ENCODE measurements around the gene CABS1.
A peak's percentile ranks its signal among the peaks of the same experiment; 100 is the strongest.

CABS1 gene

DNA sequence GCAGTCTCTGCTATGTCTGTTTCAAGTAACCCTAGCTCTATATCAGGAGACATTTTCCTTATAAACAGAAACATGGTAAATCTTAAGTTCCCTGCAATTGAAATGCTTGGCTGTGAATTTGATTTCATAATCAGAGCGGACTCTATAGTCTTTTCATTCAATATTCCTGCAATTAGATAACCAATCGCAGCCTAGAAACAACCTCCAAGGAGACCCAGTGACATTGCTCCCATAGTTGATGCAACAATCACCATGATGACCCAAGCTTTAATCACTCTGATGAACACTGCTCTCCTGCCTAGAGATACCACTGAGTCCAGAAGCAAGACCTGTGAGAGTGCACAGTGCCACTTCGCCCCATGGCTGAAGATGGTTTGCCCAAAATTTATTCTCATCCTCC lies at the start of gene CABS1:
Gene CABS1, plus strand, starts transcription at position 301 of the 400 bp plus-strand sequence. Its CDS starts 59 bp downstream, at position 360.
- no peak for DNase-seq

DNA sequence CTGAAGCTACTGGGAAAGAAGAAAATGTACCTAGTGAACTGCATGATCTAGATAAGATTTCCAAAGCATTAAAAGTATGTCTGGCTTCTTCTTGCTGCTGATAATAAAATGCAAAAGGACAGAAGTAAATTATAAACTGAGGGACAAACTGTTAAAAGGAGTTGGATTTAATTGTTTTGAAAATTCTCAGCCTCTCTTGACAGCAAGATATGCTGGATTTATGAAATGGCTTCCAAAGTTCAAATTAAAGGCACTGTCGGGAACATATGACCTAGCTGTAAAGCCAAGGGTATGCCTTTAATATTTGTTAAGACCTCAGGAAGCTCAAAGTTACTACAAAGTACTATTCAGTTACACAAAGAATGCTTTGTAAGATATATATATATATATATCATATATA lies 46.1 kb upstream of the CABS1 start:
- no peak for DNase-seq

DNA sequence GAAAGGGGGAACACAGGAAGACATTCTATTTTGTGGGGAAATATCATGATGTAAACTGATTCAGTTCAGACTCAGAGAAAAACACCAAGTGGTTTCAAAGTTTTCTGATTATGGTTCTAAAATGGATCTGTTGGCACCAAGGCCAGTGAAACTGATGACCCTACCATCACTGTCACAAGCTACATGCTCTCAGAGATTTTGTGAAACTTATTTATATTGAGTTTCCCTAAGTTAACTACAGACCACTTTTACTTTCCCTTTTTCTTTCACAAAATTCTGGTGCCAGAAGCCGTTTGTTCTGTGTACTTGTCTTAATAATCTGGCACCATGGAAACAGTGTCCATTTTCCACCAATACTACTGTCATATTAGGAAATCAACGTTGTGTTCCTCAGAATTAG lies 43.4 kb upstream of the CABS1 start:
- DNase-seq: no peak

DNA sequence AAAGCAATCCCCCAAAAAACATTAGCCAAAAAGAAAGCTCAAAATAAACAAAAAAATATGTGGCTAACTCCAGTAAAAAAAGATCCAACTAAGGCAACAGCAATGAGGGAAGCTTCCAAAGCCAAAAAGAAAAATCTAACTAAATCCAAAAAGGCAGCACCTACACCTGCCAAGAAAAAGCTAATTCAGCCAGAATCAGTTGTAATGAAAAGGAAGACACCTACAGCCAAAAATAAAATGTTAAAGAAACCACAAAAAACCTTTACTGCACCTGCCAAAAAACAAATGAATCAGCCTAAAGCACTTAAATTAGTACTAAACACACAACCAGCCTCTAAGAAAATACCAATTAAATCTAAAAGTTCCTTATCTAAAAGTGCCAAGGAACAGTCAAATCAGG lies 37.2 kb upstream of the CABS1 start:
- no peak for DNase-seq

DNA sequence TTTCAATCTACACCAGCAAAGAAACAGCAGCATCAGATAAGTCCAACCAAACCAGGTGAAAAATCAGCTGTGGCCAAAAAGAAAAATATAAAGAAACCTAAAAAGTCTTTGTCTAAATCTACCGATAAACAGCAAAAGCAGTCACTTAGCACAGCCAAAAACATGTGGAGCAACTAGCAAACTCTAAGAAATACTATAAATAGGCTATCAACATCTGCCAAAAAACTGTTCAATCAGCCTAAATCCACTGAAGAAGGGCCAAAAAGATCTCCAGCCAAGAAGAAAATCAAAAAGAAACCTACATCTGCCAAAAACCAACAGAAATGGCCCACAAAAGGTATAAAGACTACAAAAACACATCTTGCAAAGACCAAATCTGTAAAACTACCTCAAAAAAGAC lies 36.7 kb upstream of the CABS1 start:
- no peak for DNase-seq

DNA sequence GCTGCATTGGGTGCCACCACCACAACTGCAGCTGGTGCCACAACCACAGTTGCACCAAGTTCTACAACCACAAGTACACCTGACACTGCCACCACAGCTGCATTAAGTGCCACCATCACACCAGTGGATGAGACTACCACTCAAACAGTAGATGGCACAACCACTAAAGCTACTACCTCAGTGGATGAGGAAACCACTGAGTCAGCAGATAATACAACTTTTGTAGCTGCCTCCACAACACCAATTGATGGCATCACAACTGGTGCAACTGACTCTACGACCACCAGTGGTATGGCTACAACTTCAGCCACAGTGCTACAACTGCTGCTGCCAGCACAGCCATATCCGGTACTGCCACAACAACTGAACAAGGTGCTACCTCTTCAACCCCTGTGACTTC lies 35.1 kb upstream of the CABS1 start:
- no peak for DNase-seq

DNA sequence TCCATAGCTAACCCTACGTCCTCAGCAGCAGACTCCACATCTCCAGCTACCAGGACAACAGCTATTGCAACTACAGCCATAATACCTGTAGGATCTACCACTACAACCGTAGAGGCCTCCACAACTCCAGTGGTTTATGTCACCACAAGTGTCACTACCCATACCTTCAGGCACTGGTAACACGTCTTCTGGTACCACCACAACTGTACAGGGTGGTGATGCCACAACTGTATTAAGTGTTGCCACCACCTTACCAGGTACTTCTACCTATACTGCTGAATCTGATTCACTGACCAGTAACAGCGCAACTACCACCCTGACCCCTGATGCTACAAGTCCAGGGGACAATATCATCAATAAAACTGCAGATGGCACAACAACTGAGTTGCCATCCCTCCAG lies 34.6 kb upstream of the CABS1 start:
- no peak for DNase-seq

DNA sequence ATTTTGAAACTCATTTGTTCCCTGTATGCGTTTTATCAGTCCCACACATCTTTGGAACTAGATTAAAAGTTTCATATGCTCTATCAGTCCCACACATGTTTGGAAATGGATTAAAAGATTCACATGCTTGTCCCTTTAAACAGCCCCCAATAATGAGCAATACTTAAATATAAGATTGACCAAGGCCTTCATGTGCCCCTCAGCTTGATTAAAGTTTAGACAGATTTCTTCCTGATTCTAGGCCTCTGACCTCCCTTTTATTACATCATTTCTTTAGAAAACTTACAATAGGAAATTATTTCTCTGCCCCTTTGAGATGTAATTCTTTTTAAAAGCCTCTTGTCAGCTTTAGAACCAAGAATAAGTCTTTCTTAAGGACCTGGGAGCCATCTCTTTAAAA lies 31.7 kb upstream of the CABS1 start:
- no peak for DNase-seq

DNA sequence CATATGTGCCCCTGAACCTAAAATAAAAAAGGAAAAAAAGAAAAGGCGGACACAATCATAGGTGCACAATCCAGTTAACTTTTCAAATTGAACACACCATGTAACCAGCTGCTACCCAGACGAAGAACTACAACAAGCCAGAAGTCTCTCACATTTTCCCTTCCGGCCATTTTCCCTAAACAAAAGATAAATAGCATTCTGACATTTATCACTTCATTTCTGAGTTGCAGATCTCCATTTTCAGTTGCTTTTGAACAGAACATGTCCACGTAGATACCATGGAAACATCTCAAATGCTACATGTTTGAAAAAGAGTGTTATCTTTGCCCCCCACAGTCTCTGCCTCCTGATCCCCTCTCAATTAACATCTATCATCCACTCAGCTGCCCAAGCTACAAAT lies 29.2 kb upstream of the CABS1 start:
- no peak for DNase-seq

DNA sequence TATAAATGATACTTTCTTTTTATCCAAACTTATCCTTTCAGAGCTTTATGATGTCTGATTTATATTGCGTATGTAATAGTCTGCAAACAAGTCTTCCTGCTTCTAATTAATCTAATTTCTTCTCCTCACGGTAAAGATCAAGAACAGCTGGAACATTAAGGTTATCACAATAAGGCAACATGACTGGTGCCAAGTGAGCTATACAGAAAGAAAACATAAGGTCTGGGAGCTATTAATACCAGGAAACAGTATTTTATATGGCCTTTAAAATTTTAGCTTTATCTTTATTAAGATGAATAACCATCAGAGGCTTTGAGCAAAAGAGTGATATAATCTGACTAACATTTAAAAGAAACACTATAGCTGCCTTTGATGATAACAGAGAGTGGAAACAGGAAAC lies 28.7 kb upstream of the CABS1 start:
- no peak for DNase-seq

DNA sequence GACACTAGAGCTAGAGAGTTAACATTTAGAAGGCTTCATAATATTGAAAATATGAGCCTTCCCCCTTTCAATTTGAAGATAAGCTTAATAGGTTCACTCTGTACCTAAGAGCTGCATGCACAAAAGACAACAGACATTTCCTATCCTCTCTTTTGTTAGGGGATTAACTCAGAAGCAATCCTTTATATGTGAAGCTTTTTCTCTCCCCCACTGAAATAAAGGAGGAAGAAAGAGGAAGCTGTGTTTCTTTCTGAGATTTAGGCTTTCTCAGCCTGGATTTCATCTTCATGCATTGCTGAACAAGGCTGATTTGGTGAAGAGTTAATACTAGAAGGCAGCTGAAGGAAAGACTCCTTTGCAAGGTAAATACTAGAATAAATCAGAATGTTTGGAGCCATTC lies 21.0 kb upstream of the CABS1 start:
- no peak for DNase-seq

DNA sequence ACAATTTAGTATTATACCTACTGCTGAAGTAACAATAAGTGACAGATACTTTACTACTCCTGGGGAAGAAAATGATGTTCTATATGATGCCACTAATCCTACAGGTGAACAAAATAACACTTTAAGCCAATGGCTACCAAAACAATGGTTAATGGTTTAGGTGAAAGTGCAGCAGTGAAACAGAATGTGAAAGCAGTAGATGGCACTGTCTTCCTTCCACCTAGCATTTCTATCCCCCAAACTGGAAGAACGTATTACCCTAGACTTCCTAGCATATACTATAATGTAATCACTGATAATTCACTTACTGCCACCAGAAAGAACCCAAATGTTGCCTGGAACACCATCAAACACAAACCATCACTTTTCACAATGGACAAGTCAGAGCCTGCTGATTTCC lies 18.9 kb upstream of the CABS1 start:
- DNase-seq: peak; percentile 18

DNA sequence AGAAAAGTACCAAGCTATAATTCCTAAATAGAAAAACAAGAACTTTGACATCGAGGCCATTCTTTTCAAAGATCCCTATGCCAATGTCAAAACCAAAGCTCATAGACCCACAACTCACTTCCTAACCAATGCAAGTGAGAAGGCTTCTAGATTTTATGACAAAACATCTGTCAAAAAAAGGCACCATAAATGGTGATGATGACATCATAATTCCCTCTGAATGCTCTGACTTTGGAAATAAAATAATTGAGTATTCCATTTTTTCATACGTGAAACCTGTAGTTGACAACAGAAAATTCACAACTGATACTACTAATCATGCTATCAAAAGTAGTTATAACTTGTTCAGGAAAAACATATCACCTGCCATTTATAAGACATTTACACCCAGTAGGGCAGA lies 8.7 kb upstream of the CABS1 start:
- DNase-seq: no peak

DNA sequence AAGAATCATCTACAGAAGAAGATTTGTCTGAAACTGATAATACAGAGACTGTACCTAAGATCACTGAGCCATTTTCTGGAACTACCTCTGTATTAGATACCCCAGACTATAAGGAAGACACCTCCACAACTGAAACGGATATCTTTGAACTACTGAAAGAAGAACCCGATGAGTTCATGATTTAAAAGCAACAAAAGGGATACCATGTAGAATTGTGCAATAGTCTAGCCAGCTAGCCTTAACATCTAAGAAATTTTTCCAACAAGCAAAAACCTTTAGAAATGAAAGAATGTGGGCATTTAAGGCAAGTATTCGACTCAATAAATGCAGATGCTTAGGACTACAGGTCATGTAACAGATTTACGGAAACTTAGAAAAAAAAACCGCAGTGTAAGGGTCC lies 1.3 kb downstream of the CABS1 start:
- DNase-seq: no peak

DNA sequence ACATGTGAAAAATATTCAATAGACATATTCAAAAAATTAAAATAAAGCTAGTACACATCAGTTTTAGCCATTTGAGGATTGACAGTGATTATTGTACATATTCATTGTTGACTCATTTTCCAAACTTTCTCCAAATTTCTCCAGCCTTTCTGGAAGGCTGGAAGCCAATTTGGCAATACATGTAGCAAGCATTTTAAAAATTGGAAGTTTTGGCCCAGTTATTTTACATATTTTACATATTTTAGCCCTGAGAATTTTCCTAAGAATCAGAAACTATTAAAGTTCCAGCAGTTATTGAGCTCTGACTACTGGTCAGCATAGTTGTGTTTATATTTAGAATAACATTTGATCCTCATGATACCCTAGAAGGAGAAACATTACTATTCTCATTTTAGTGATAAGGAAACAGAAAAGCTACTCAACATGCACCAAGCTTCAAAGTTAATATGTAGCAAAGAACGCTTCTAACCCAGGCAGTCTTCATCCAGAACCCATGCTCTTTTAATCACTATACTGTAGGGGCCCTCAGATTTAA lies 3.2 kb downstream of the CABS1 start:
- DNase-seq: no peak

DNA sequence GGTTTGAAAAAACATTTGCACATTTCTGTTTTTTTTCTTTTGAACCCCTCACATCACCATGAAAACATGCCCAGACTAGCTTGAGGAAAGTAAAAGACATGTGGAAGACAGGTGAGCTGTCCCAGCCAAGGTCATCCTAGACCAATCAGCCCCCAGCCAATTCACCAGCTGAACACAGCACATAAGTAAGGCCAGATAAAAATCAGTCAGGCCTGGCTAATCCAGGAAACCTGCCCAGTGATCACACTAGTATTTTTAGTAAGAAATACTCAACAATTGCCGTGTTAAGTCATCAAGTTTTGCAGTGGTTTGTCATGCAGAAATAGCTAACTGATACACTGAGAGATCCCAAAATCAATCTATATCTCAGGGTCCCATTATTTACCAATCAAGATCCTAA lies 21.4 kb downstream of the CABS1 start:
- DNase-seq: no peak

DNA sequence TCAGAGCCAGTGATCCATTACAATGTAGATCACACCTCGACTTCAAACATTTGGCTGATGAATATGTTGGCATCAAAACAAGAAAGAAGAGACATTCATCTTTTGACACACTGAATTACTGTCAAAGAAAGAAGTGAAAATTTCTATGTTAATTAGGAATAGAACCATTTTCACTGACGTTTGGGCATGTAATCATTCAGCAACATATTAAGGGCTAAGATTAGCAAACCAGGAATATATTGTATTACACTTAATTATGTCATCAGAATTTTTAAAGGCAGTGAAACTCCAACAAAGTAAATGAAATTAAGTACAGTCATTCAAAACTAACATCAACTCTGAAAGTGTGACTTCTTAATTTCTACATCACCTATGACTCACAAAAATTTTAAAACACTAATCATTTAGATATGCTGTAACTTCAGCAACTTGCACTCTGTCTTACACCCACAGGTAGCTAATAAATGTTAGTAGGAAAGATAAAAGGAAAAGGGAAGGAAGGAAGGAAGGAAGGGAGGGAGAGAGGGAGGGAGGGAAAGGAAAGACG lies 24.4 kb downstream of the CABS1 start:
- no peak for DNase-seq

DNA sequence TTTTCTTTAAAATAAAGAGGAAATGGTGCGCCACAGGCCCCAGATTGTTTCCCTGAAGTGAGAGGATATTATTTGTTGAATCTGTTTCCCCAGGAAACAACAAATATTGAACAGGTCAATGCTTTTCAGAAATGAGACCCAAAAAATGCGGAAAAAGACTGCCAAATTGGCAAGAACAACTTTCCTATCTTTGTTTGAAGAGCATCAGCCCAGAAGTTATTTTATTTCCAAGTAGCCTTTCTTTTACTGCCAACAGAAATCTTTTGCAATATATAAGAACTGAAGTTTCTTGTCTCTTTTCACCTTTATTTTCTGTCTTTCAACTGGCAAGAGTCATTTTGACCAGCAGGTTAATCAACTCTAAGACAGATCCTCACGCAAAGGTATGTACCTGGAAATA lies 25.7 kb downstream of the CABS1 start, which contains the start of gene SMR3A:
Gene SMR3A, plus strand, starts transcription at position 301 of the 400 bp plus-strand sequence. CDS start 1,356 bp downstream, outside the sequence.
- no peak for DNase-seq

DNA sequence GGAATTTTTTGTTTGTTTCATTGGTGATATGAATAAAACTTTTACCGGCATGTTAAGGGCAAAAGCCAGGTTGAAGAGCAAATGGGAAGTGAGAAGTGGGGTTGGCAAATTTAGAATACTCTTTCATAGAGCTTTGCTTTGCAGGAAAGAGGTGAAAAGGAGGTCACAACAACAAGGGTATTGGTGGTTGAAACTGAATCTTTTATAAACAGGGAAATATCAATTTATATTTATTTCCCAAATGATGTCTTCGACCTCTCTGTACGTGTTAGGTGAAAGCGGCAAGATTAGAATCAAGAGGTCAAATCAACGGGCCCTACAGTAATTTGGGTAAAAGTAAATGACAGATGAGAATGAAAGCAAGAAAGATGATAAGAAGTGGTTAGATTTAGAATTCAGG lies 29.2 kb downstream of the CABS1 start:
- DNase-seq: no peak

DNA sequence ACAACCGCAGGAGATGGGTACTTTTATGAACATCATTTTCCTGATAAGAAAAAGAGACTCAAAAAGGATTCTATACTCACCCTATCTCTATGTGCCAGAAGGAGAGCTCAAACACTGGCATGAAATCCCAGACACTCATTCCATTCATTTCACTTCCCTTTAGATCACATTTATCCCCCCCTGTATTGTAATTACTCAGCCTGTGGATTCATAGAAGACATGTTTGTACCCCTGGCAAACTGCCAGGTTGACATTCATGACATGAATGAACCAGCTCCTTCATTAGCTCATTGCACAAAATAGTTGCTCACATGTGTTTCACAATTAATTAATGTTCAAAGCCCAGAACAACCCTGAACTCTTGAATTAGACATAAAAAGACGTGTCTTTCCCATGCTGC lies 30.7 kb downstream of the CABS1 start:
- no peak for DNase-seq

DNA sequence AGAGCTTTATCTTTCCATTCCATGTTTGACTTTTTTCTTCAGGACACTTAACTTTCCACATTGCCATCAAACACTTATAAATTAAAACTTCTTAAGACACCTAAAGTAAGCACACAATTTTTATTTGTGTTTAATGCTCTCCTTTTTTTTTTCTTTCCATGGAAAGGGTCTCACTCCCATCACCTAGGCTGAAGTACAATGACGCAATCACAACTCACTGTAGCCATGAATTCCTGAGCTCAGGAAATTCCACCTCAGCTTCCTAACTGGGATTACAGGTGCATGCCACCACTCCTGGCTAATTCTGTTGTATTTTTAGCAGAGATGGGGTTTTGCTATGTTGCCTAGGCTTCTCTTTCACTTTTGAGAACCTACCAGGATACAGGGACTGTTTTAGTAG lies 33.0 kb downstream of the CABS1 start:
- no peak for DNase-seq

DNA sequence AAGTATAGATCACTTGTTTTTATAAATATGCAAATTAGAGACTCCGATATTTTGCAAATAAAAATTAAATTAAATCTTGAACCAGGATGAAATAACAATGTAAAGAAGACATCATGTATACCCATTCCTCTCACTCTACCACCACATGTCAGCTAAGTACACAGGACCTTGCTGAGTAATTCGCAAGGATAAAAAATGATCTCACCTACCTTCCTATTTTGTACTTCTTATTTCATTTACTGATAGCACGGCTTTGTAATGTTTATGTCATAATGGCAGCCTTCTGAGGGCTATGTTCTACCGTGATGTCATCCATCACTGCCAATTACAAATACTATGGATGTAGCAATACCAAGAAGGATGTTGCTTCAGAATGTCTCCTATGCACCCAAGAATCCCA lies 37.2 kb downstream of the CABS1 start:
- no peak for DNase-seq

DNA sequence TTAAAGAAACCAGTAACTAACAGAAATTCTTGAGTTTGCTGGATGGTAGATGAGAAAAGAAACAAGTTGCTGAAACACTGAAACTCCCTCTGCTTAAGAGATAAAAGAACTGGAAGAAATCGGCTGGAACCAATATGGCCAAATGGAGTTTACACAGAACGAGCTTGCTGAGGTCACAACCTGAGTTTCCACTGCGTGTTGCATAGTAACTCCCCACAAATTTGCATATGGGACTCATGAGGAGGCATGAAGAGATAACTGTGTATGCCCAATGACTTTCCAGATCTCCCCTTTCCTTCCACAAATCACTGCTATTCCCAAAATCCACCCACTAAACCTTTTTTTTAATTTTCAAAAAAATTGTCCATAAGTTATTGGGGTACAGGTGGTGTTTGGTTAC lies 38.0 kb downstream of the CABS1 start:
- DNase-seq: no peak

DNA sequence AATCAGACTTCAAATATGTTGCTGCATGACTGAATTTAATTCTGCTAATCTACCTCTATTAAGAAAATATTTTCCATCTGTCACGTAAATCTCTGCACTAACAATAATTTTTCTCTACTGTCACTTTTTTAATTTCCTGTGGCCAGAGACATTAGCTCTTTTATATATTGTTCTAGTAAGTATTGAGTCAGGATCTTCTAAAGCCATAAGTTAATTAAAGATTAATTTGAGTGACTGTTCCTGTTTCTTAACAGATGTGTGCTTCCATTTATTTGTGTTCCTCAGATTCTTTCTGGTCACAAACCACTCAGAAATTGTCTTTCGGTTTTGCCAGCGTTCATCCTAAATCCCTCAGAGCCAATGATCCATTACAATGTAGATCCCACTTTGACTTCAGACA lies 45.8 kb downstream of the CABS1 start:
- no peak for DNase-seq

DNA sequence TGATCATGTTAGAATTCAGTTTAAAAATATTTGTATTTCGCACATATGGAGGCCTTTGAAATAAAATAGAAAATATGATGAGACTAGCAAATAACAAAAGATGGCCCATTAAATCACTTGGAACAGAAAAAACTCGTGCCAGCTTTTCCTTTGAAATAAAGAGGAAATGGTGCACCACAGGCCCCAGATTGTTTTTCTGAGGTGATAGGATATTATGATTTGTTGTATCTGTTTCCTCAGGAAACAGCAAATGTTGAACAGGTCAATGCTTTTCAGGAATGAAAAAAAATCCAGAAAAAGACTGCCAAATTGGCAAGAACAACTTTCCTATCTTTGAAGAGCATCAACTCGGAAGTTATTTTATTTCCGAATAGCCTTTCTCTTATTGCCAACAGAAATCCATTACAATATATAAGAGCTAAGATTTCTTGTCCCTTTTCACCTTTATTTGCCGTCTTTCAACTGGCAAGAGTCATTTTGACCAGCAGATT lies 48.0 kb downstream of the CABS1 start, which contains the start of gene SMR3B:
Gene SMR3B, plus strand, starts transcription at position 441 of the 491 bp plus-strand sequence. CDS start 1,380 bp downstream, outside the sequence.
- DNase-seq: no peak

Data from DMS53 (cell line).